ENCODE measurements around the gene CFAP298. TPM values are rescaled to one million over a fixed set of nuclear protein-coding genes. Genes with fewer than 3 reads are reported as not detected.

The CFAP298 gene
- total RNA-seq, 6 experiments from 2014 or later, result 27.5 to 45.5 (median 33.1) TPM

DNA sequence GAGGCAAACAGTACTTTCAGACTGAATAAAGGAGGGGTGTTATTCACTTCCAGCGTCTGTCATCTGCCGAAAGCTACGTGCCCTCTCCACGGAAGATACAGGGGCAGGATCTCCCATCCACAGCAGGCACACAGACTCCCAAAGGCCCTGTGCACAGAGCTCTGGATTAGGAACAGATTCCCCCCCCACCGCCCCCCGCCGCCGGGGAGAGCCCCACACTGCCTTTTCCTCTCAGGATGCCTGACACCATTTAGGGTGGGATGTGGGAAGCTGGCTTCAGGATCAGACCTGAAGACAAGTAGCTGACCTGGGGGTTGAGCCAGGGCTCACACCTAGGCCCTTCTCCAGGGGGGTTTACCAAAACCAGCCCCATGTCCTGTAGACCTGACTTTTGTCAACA lies 18.5 kb downstream of the CFAP298 start:
- H3K27me3 Mint-ChIP-seq (ENCODE audit: insufficient read depth), result peaks cover 6% of the 10 kb centered on the region
- DNase-seq, result no peak
- H3K36me3 Mint-ChIP-seq (ENCODE audit: low read depth), result peaks cover 8% of the 10 kb centered on the region; the same call in 1 of the 2 replicates
- TF ChIP-seq, protein P1, sequence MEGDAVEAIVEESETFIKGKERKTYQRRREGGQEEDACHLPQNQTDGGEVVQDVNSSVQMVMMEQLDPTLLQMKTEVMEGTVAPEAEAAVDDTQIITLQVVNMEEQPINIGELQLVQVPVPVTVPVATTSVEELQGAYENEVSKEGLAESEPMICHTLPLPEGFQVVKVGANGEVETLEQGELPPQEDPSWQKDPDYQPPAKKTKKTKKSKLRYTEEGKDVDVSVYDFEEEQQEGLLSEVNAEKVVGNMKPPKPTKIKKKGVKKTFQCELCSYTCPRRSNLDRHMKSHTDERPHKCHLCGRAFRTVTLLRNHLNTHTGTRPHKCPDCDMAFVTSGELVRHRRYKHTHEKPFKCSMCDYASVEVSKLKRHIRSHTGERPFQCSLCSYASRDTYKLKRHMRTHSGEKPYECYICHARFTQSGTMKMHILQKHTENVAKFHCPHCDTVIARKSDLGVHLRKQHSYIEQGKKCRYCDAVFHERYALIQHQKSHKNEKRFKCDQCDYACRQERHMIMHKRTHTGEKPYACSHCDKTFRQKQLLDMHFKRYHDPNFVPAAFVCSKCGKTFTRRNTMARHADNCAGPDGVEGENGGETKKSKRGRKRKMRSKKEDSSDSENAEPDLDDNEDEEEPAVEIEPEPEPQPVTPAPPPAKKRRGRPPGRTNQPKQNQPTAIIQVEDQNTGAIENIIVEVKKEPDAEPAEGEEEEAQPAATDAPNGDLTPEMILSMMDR (IDR thresholded peaks at IDR 0.05), result no peak
- no peaks in the 10 kb centered on the region for H3K9me3 Mint-ChIP-seq
- H3K4me3 Mint-ChIP-seq, result no peak overlapping the region
- H3K4me1 Mint-ChIP-seq (ENCODE audit: low read depth), result peaks cover 15% of the 10 kb centered on the region
- H3K27ac Mint-ChIP-seq, result no peak overlapping the region

DNA sequence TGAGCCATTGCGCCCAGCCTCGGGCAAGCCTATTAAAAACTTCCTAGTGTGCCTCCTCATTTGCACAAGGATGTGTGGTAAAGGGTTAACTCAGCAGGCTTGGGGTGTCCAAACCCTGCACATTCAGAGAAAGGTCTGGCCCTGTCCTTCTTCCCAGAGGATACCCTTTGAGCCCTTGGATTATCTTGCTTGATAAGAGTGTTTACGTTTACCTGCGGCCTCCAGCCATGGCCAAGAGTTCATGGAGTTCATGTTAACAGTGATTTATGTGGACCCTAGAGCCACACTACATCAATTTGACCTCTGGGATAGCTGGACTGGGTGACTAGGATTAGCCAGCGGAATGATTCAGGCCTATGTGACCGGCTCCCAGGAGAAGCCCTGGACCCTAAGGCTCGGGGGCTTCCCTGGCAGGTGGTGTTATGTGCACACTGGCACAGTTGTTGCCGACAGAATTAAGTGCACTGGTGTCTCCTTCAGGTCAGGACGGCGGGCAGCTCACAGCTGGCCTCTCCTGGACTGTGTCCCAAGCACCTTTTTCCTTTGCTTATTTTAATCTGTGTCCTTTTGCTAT lies 19.2 kb downstream of the CFAP298 start:
- Mint-ChIP-seq H3K36me3 (ENCODE audit: low read depth) (peaks cover 8% of the 10 kb centered on the region; the same call in 1 of the 2 replicates), H3K4me1 (ENCODE audit: low read depth) (peaks cover 15% of the 10 kb centered on the region), H3K9me3 (no peaks in the 10 kb centered on the region), H3K27ac (no peak overlapping the region), H3K4me3 (no peak overlapping the region), H3K27me3 (ENCODE audit: insufficient read depth) (peaks cover 6% of the 10 kb centered on the region)
- TF ChIP-seq, protein P1 (IDR thresholded peaks at IDR 0.05), result no peak
- DNase-seq, result no peak

DNA sequence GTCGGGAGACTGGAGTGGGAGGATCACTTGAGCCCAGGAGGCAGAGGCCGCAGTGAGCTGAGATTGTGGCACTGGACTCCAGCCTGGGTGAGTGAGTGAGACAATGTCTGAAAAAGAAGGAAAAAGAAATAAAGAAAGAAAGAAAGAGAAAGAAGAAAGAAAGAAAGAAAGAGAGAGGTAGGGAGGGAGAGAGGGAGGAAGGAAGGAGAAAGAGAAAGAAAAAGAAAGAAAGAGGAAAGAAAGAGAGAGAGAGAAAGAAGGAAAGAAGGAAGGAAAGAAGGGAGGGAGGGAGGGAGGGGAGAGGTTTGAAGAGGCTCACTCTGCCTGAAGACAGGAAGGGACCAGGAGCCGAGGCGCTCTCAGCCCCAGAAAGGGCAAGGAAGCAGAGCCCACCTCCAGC lies 22.0 kb downstream of the CFAP298 start:
- no peaks in the 10 kb centered on the region for H3K4me1 Mint-ChIP-seq (ENCODE audit: low read depth)
- H3K36me3 Mint-ChIP-seq (ENCODE audit: low read depth), result no peaks in the 10 kb centered on the region
- TF ChIP-seq, protein P1 (IDR thresholded peaks at IDR 0.05), result no peak
- DNase-seq, result no peak
- H3K27ac Mint-ChIP-seq, result no peak overlapping the region
- no peak overlapping the region for H3K4me3 Mint-ChIP-seq
- H3K27me3 Mint-ChIP-seq (ENCODE audit: insufficient read depth), result peaks cover 7% of the 10 kb centered on the region
- no peaks in the 10 kb centered on the region for H3K9me3 Mint-ChIP-seq

DNA sequence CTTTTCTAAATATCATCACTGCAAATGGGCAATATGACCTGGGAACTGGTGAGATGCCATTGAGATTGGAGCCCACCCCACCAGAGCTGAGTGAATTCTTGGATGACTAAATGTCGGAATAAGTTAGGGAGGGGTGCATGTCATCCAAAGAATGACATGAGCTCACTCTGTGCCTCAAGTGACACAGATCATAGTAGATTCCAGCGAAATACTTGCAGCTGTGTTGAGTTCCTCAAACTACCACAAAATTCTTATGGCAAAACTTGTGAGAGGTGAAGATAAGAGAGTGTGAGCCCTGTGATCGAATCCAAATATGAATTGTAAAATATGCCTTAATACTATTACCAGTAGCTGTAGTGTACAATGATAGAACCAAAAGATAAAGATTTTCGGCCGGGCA lies 24.5 kb downstream of the CFAP298 start:
- Mint-ChIP-seq H3K4me3 (no peak overlapping the region), H3K27ac (no peak overlapping the region), H3K27me3 (ENCODE audit: insufficient read depth) (peaks cover 18% of the 10 kb centered on the region), H3K36me3 (ENCODE audit: low read depth) (no peaks in the 10 kb centered on the region), H3K9me3 (no peaks in the 10 kb centered on the region), H3K4me1 (ENCODE audit: low read depth) (no peaks in the 10 kb centered on the region)
- TF ChIP-seq, protein P1 (IDR thresholded peaks at IDR 0.05), result no peak
- DNase-seq, result no peak

DNA sequence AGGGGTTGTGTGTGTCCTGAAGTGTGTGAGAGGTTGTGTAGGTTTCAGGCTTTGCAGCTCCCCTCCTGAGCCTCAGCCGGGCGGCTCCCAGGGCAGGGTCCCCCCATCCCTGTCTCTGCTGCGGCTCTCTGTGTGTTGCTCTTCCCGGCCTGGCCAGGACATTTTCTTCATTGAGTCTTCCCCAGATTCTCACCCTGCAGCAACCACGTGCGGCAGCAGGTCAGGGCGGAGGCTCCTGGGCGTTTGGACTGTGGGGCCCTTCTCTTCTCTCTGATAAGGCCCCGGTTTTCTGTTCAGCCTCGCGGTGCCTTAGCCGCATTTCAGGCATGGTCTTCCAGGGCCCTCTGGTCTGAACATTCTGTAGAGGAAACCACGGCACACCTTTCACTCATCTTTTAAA lies 25.1 kb downstream of the CFAP298 start:
- Mint-ChIP-seq H3K9me3 (no peaks in the 10 kb centered on the region), H3K36me3 (ENCODE audit: low read depth) (no peaks in the 10 kb centered on the region), H3K4me1 (ENCODE audit: low read depth) (no peaks in the 10 kb centered on the region), H3K27me3 (ENCODE audit: insufficient read depth) (peaks cover 18% of the 10 kb centered on the region), H3K27ac (no peak overlapping the region), H3K4me3 (no peak overlapping the region)
- TF ChIP-seq, protein P1 (IDR thresholded peaks at IDR 0.05), result no peak
- DNase-seq, result no peak

Measured in HFFc6 (cell line).